GM18517 (cell line): Measurements from ENCODE around the gene DUS3L.

Experiments used
- ATAC-seq: cut with Tn5 transposase; IDR thresholded peaks from one replicate; pipeline ENCODE4 v1.9.1; 2021; ENCODE audit warnings: mild to moderate bottlenecking, moderate library complexity; ENCODE audit not compliant: unreplicated experiment

Gene DUS3L

DNA sequence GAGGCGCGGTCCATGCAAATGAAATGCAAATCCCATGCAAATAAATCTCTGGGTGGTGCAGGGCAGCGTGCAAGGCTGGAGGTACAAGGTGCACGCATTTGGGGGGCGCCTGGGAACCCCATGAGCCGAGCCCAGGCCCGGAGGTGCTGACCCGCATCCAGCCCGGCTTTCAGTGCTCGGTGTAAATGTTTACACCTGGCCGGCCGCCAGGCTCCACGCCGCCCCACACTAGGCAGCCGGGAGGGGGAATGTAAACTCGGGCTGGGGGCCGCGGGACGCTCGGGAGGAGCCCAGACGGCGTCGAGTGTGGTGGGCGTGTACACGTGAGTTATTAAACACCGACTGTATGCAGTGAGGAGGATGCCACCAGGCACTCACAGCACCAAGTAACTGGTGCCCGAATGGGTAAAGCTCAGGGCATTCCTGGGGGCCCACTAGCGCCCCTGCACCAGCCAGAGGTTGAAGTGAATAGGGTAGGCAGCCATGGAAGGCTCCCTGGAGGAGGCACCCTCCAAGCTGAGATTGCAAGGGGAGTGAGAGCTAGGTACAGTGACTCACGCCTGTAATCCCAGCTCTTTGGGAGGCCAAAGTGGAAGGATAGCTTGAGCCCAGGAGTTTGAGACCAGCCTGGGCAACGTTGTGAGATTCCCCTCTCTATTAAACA lies 31.4 kb upstream of the DUS3L start:
- no peak for ATAC-seq

DNA sequence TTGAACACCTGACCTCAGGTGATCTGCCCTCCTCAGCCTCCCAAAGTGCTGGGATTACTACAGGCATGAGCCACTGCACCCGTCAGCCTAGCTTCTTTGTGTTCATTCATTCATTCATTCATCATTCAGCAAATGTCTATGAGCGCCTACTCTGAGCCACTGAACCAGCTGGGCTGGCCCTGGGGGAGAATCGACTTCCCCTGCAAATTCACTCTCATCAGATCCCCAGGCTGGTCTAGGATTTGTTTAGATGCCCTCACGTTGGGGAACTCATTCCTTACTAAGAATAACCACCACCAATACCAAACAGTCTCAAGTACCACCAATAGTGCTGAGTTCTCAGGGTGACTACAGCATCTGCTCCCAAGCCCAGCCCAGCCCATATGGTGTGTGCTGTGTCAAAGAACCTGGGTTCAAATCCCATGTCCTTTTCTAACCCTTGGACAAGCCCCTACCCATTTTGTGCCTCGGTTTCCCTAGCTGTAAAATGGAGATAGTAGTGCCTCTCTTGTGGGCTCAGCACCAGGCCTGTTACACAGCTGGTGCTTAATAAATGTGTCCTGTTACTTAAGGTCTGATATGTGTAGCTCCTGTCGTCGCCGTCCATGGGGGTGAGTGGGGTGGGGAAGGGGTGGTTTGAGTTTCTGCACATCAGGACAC lies 30.7 kb upstream of the DUS3L start:
- ATAC-seq: no peak

- no peak for ATAC-seq
Measured at GRCh38 chr19:5820785-5821184, 29.8 kb upstream of the DUS3L start.

DNA sequence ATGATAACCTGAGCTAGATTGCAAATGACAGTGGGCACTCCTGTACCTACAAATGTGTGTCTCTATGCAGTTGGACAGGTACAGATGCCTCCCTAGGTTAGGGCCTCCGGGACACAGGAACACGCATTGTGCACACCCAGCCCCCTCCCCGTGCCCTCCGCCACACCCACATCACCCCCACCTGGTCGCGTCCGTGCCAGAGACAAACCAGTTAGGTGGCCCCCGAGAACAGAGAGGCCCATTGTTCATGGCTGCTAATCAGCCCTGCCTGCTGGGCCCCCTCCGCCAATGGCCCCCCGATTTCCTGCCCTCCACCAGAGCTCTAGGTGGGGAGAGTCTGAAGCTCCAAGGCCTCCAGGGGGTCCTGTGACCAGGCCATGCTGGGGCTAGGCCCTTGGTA lies 27.6 kb upstream of the DUS3L start:
- no peak for ATAC-seq

- no peak for ATAC-seq
Measured at GRCh38 chr19:5817218-5817617, 26.3 kb upstream of the DUS3L start.

DNA sequence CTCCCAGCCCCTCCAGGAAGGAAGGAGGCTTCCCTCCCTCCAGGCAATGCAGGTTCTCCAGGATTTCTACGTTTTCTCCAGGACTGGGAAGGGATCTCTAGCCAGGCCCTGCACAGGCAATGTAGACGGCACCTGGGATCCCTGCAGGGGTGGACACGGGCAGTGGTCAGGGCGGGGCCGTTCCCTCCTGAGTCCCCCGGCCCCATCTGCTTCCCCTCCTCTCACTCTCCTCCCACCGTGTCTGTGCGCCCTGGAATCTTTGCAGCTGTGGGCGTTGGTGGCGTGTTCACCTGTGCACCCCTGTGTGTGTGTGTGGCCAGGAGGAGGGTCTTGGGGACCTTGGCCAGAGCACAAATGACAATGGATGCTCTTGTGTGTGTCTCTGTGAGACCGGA lies 23.9 kb upstream of the DUS3L start:
- ATAC-seq: no peak

- no peak for ATAC-seq
Measured at GRCh38 chr19:5814123-5814851, 23.3 kb upstream of the DUS3L start.

DNA sequence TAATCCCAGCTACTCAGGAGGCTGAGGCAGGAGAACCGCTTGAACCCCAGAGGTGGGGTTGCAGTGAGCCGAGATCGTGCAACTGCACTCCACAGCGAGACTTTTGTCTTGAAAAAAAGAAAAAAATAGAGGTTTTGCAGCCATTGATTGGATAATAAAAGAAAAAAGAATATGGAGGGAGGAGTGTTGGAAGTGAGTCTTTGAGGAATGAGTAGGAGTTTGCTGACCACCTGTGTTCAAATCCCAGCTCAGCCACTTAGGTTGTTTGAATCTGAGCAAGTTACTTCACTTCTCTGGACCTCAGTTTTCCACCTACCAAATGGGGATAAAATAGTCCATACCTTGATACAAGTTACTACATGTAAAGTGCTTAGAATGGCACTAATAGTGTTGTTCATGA lies 20.2 kb upstream of the DUS3L start:
- no peak for ATAC-seq

DNA sequence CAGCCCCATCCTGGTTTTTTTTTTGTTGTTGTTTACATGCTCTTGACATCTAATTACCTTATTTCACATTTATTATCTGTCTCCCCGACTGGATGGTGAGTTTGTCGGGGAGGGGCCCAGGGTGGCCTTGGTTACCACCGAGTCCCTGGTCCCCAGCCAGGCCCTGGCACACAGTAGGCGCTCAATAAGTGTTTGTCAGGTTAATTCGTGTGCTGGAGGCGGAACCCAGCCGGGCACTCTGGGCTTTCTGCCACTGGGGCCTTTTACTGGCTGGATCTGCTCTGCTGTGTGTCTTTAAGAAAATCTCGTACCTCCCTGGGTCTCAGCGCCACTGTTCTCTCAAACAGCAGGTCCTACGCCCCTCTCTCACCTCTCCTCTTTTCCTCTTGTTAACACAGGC lies 18.5 kb upstream of the DUS3L start:
- no peak for ATAC-seq

DNA sequence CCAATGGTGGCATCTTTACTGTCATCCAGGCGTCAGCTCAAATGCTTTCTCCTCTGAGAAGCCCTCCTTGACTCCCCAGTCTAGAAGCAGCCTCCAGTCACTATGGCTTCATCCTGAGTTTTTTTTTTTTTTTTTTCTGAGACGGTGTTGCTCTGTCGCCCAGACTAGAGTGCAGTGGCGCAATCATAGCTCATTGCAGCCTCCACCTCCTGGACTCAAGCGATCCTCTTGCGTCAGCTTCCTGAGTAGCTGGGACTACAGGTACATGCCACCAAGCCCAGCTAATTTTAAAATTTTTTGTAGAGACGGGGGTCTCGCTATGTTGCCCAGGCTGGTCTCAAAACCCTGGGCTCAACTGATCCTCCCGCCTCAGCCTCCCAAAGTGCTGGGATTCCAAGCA lies 18.1 kb upstream of the DUS3L start:
- ATAC-seq: no peak

DNA sequence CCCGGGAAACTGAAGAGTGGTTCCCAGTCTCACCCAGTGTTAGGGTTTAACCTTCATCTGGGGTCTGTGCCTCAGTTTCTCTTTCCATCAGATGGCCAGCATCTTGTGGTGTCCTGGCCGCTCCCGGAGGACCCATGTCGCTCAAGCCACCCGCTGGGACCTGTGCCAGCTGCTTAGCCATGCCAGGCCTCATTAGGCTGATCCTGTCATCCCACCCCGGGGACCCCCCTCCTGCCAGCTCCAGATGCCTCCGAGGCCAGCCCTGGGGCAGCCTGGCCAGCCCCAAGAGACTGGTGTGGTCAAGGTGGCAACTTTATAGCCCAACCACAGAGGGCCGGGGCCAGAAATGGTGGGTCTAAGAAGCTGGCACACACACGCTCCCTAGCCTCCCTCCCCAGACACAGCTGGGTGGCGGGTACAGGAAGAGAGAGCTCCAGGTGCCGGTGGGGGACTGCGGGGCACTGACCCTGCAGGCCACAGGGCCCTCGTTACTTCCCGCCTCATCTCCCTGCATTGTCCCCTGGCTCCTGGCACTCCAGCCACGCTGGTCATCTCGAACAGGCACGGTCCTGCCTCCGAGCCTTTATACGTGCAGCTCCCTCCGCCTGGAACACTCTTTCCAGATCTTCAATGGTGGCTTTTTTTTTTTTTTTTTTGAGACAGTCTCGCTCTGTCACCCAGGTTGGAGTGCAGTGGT lies 17.3 kb upstream of the DUS3L start:
- ATAC-seq: no peak

GRCh38 chr19:5806905-5807304 lies 15.9 kb upstream of the DUS3L start:
- no peak for ATAC-seq

- ATAC-seq: no peak
Measured at GRCh38 chr19:5806133-5806489, 15.1 kb upstream of the DUS3L start.

DNA sequence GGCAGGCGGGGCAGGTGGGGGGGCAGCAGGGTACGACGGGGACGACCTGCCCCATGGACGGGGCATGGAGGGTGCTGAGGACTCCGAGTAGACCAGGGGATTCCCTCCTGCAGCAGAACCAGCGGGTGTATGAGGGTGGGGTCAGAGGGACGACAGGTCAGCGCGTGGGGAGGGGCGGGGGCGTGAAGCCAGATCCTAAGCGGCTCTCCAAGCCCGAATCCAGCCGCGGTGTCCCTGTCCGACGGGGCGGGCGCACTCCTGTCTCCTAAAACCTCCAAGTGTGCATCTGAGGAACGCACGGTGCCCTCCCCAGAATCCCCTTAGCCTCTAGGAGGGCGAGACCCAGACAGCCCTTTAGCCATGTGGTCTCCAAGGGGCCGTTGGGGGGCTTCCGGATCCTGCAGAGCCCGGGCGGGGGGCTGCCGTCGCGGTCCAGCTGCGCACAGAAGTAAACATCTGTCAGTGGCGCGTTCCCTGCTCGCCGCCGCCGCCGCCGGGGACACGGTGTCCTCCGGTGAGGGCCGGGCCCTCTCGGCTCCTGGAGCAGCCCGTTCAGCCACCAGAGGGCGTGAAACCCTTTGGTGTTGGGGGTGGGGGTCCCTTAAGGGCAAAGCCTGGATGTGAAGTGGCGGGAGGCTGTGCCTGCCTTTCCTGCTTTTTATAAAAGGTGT lies 14.6 kb upstream of the DUS3L start:
- ATAC-seq: no peak

GRCh38 chr19:5804516-5805461 lies 13.8 kb upstream of the DUS3L start, which contains the start of gene NRTN:
Gene NRTN, plus strand, starts transcription at chr19:5805067. Its CDS starts 19,099 bp downstream, at chr19:5824166.
- no peak for ATAC-seq

DNA sequence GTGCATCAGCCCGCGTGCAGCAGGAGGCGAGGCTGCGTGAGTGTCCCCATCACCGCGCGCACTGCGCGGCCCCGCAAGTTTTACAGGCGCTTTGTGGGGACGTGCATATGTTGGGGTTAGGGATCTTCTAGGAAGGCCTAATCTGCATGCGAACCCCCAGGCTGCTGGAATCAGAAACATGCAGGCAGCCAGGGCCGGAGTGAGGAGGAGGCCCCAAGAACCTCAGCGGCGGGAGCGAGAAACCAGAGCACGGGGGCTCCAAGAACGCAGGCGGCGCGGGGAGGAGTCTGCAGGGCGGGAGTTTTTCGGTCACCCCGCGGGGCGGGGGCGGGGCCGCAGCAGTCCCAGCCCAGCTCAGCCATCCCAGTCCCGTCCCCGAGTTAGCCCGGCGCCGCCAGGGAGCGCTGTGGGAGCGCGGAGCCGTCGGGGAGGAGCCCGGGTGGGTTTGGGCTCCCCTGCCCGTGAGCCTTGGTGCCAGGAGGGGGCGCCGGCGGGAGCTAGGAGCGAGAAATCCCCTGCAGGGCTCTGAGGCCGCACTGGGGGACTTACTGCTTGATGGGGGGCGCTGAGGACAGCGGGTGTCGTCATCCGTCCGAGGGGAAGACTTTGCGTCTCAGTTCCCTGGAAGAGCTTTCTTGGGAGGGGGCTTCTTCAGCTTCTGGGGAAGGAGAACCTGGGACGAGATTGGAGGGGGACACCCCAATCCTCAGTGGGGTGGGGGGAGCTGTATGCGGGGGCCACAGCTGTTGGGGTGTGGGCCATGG lies 13.0 kb upstream of the DUS3L start:
- ATAC-seq: no peak

- ATAC-seq: no peak
Measured at GRCh38 chr19:5803441-5803751, 12.4 kb upstream of the DUS3L start.

DNA sequence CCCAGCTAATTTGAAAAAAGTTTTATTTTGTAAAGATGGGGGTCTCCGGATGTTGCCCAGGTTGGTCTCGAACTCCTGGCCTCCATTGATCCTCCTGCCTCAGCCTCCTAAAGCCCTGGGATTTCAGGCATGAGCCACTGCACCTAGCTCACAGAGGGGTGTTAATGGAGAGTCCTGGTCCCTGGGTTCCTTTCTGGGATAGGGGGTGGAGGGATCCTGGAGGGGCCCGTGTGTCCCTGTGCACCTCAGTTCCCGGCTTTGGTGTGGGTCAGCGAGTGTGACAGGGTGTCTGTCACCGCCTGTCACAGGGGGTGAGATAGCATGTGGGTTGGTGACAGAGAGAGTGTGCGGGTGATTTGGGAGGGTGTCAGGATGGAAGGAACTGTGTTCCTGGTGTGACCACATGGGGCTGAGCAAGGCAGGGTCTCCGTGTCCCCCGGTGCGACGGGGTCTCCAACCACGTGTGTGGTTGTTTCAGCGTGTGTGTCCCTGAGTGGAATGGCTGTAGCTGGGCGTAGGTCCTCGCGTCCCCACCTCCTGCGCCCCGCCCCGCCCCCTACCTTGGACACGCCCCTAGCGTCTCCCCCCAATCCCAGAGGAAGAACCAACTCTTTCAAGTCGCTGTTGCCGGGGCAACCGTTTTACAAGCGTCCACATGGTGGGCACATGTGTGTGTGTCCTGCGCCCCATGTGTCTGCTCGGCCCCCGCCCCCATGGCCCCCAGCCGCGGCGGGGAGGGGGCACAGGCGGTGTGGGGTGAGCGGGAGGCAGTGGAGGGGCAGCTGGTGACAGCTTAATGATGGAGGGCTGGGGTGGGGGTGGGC lies 11.0 kb upstream of the DUS3L start:
- ATAC-seq: no peak
